Central memory CD8-positive, alpha-beta T cell (primary cell): Measurements from ENCODE around the gene PURB.
"Not testable (repeated sequence)": the region's sequence is repeated elsewhere in the genome, so short reads cannot be mapped to it uniquely, and the experiment has no call there.

Experiments
- ATAC-seq: fragments of 150-1000 bp; cut with Tn5 transposase; replicated peaks from 2 replicates; pipeline ENCODE4 v1.10.0; 2022; ENCODE audit warnings: mild to moderate bottlenecking, moderate FRiP score, moderate number of reproducible peaks; ENCODE audit not compliant: poor library complexity, severe bottlenecking; ENCODE audit errors: extremely low read depth
- DNase-seq, 2 donors: peaks; one replicate each; pipeline ENCODE4 v3.0.0; 2021; ENCODE audit warnings: low spot score in 2 of 2
- H3K27ac Mint-ChIP-seq: one replicate; pipeline ENCODE4 v1.8.0; 2022; ENCODE audit warnings: low read depth, mild to moderate bottlenecking, moderate library complexity, mixed read lengths
- H3K27me3 Mint-ChIP-seq: one replicate; pipeline ENCODE4 v1.8.0; 2022; ENCODE audit warnings: mixed read lengths
- H3K36me3 Mint-ChIP-seq: one replicate; pipeline ENCODE4 v1.8.0; 2022; ENCODE audit warnings: mild to moderate bottlenecking, moderate library complexity, mixed read lengths; ENCODE audit not compliant: insufficient read depth
- H3K4me1 Mint-ChIP-seq: one replicate; pipeline ENCODE4 v1.8.0; 2022; ENCODE audit warnings: mixed read lengths
- H3K4me3 Mint-ChIP-seq: one replicate; pipeline ENCODE4 v1.8.0; 2022; ENCODE audit warnings: mild to moderate bottlenecking, moderate library complexity, mixed read lengths
- H3K9me3 Mint-ChIP-seq: one replicate; pipeline ENCODE4 v1.8.0; 2022; ENCODE audit warnings: mixed read lengths

The PURB gene

GRCh38 chr7:44867073-44867995 lies 18.0 kb downstream of the PURB start:
- no peak for ATAC-seq
- Mint-ChIP-seq H3K9me3 (no peaks in the 10 kb centered on the region), H3K36me3 (no peaks in the 10 kb centered on the region), H3K4me1 (no peaks in the 10 kb centered on the region), H3K27me3 (peaks cover 8% of the 10 kb centered on the region), H3K4me3 (no peak overlapping the region), H3K27ac (no peak overlapping the region)
- DNase-seq: no peak

DNA sequence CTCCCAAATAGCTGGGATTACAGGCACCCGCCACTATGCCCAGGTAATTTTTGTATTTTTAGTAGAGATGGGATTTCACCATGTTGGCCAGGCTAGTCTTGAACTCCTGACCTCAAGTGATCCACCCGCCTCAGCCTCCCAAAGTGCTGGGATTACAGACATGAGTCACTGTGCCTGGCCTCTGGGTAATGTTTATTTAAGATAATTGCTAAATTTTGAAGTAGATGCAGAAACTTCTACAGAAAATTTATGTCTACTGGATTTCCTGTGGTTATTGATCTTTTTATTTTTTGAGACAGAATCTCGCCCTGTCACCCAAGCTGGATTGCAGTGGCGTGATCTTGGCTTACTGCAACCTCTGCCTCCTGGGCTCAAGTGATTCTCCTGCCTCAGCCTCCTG lies 23.4 kb downstream of the PURB start:
- ATAC-seq, H3K27me3 Mint-ChIP-seq, H3K4me3 Mint-ChIP-seq, H3K9me3 Mint-ChIP-seq, H3K4me1 Mint-ChIP-seq, H3K36me3 Mint-ChIP-seq, H3K27ac Mint-ChIP-seq, DNase-seq: not testable (repeated sequence)

DNA sequence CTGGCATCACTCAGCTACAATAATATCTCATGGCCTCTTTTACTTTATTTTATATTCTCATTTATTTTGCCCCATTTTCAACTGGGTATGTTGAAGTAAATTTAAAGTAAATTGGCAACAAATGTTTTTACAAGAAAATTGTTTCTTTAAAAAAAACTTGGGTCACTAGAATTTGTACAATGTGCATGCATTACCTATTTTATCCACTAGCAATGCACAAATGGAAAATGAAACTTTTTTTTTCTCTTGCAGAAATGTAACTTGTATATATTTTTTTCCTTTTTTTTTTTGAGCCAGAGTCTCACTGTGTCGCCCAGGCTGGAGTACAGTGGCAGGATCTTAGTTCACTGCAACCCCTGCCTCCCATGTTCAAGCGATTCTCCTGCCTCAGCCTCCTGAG lies 27.2 kb downstream of the PURB start:
- H3K36me3 Mint-ChIP-seq: peaks cover 6% of the 10 kb centered on the region
- peaks cover 9% of the 10 kb centered on the region for H3K27me3 Mint-ChIP-seq
- no peak for DNase-seq
- no peak overlapping the region for H3K4me3 Mint-ChIP-seq
- no peaks in the 10 kb centered on the region for H3K4me1 Mint-ChIP-seq
- no peak for ATAC-seq
- H3K9me3 Mint-ChIP-seq: no peaks in the 10 kb centered on the region
- no peak overlapping the region for H3K27ac Mint-ChIP-seq

DNA sequence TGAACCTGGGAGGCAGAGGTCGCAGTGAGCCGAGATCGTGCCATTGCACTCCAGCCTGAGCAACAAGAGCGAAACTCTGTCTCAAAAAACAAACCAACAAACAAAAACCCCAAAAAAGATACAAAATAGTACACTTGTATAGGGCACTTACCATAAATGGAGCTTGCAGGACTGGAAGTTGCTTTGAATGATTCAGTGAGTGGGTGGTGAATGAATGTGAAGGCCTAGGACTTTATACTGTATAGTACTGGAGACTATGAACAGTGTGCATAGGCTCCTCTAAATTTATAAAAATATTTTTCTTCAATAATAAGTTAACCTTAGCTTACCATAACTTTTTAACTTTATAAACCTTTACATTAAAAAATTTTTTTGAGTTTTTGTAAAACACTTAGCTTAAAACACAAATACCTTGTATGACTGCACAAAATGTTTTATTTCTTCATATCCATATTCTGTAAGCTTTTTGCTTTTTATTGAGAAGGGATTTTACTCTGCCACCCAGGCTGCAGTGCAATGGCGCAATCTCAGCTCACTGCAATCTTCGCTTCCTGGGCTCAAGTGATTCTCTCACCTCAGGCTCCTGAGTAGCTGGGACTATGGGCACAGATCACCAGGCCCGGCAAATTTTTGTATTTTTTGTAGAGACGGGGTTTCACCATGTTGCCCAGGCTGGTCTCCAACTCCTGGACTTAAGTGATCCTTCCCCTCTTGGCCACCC lies 30.5 kb downstream of the PURB start:
- Mint-ChIP-seq H3K4me3 (no peak overlapping the region), H3K27me3 (no peaks in the 10 kb centered on the region), H3K36me3 (peaks cover 6% of the 10 kb centered on the region), H3K9me3 (no peaks in the 10 kb centered on the region), H3K4me1 (no peaks in the 10 kb centered on the region), H3K27ac (no peak overlapping the region)
- ATAC-seq: no peak
- DNase-seq: no peak

DNA sequence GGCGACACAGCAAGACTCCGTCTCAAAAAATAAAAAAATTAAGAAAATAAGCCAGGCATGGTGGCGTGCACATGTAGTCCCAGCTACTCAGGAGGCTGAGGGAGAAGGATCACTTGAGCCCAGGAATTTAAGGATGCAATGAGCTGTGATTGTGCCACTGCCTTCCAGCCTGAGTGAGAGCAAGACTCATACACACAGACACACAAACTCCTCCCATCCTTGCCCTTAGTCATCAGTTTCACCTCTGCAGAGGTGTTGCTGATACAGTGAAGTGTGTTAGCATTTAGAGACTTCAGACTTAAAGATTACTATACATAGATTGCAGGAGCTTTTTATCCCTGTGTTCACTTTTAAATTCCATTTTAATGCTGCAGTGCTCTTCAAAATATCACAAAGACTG lies 31.9 kb downstream of the PURB start:
- Mint-ChIP-seq H3K27ac (no peak overlapping the region), H3K36me3 (peaks cover 4% of the 10 kb centered on the region)
- DNase-seq: no peak

DNA sequence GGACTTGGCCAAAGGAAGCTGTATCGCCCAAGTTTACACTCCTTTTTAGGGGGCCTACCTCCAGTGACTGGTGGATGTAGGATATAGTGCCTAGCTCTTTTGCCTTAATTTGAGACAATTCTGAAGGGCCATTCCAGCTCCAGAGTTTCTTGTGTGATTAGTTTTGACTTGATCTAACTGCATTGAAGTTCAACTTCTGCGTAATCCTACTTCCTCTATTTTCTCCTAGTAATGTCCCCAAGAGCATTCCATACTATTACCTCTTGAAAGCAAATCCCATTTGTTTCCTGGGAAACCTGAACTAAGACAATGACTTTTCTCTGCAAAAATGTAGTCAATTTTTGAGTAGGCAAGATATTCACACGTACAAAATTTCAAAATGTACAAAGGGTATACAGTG lies 32.7 kb downstream of the PURB start:
- Mint-ChIP-seq H3K4me1 (no peaks in the 10 kb centered on the region), H3K27ac (no peak overlapping the region)

More for the DNA sequence above, 31.9 kb downstream of the PURB start:
- Mint-ChIP-seq H3K27me3 (no peaks in the 10 kb centered on the region), H3K9me3 (no peaks in the 10 kb centered on the region), H3K4me1 (no peaks in the 10 kb centered on the region), H3K4me3 (no peak overlapping the region)
- ATAC-seq: no peak

DNA sequence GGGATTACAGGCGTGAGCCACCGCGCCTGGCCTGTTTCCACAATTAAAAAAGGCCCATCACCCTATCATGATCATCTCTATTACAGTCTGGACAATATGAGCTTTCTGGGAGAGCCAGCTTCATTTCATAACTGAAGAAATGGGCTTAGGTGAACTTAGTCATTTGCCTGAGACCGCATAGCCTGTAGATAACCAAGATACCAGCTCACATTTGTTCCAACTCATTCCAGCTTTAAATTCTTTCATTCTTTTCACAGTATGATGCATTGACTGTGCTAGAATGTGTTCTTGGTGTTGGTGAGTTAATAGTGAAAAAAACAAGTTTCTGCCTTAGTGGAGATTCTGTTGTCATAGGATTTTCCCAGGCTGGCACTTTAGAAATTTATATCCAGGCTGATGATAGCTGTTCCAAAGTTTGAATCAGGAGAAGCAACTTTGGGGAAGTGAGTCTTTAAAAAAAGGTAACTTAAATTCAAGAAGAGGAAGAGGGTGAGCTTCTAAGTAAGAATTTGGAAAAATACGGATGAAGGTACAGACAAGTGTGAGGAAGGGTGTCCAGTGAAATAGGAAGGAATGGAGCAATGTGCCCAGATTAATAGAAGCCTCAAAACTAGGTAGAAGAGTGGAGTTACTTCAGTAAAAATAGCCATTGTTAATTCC lies 35.3 kb downstream of the PURB start:
- DNase-seq (no peak), ATAC-seq (no peak)
- Mint-ChIP-seq H3K36me3 (peaks cover 31% of the 10 kb centered on the region), H3K4me1 (peaks cover 25% of the 10 kb centered on the region), H3K27ac (peak overlapping the region; percentile 77), H3K27me3 (no peaks in the 10 kb centered on the region), H3K9me3 (no peaks in the 10 kb centered on the region), H3K4me3 (peak overlapping the region; percentile 83)

More for the DNA sequence above, 32.7 kb downstream of the PURB start:
- DNase-seq (no peak), ATAC-seq (no peak)
- H3K4me3 Mint-ChIP-seq: no peak overlapping the region
- H3K9me3 Mint-ChIP-seq: no peaks in the 10 kb centered on the region
- H3K36me3 Mint-ChIP-seq: peaks cover 9% of the 10 kb centered on the region
- no peaks in the 10 kb centered on the region for H3K27me3 Mint-ChIP-seq

- Mint-ChIP-seq H3K27me3 (no peaks in the 10 kb centered on the region), H3K4me3 (peak overlapping the region; percentile 83), H3K36me3 (peaks cover 32% of the 10 kb centered on the region), H3K27ac (peak overlapping the region; percentile 77), H3K4me1 (peaks cover 26% of the 10 kb centered on the region), H3K9me3 (no peaks in the 10 kb centered on the region)
- DNase-seq (no peak), ATAC-seq (no peak)
These were observed 36.0 kb downstream of the PURB start for GRCh38 chr7:44849259-44849884.

GRCh38 chr7:44847920-44848634 lies 37.3 kb downstream of the PURB start, which contains the start of gene H2AZ2:
TSS of gene H2AZ2 (minus strand) at chr7:44848087. CDS start at chr7:44847971, 116 bp downstream.
- ATAC-seq (peak; percentile 77), DNase-seq (peak; percentile 97 to 99)
- Mint-ChIP-seq H3K36me3 (peaks cover 32% of the 10 kb centered on the region), H3K4me1 (peaks cover 26% of the 10 kb centered on the region), H3K4me3 (peak within 1 kb of the TSS; percentile 83), H3K27me3 (no peaks in the 10 kb centered on the region), H3K27ac (peak within 1 kb of the TSS; percentile 95), H3K9me3 (no peaks in the 10 kb centered on the region)

DNA sequence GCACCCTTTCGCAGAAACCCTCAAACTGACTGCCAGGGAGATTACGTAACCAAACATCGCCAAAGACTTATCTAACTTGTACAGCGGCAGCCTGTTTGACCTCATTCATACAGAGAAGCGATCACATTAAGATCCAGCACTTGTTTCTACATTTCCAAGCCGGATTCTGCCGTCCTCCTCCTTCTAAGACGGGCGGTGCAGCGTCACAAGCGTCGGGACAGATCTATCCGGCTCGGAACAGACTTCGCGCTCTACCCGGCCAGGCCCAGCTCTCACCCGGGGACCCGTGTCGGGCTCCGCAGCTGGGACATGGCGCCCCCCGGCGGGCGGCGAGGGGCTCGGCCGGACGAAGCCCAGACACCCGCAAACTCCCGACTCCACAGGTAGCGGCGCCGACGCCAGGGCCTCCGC lies 37.8 kb downstream of the PURB start:
- Mint-ChIP-seq H3K9me3 (no peaks in the 10 kb centered on the region), H3K4me3 (peak overlapping the region; percentile 83), H3K27ac (peak overlapping the region; percentile 95), H3K27me3 (no peaks in the 10 kb centered on the region), H3K36me3 (peaks cover 36% of the 10 kb centered on the region), H3K4me1 (peaks cover 30% of the 10 kb centered on the region)
- ATAC-seq (peak; percentile 55), DNase-seq (peak; percentile 81 to 85)

DNA sequence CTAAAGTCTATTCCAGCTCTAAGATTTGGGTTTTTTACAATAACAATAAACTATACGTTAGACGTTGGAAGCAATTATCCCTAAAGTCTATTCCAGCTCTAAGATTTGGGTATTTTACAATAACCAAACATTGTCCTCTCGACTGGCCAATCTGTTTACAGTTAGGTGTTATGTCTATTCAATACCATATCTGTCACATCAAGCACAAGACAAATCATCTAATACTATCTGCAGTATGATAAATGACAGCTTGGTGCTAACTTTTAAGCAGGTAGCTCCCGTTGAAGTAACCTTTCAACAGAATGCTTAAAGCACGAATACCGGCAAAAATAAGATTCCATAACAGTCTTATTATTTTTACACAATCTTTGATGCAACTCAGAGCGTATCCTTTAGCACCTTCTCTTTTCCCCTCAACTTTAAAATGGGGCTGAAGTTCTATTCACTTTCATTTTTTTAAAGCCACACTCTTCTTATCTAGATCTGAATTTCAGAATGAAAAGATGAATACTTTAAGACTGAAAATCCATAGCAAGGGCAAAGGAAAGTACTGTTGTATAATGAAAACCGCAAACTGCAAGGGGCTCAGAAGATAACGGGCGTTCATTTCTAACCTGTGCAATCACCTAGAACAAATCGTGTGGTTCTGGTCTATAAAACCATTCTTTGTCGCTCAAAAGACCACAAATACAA lies 38.4 kb downstream of the PURB start:
- no peak for DNase-seq
- no peak for ATAC-seq
- no peaks in the 10 kb centered on the region for H3K9me3 Mint-ChIP-seq
- H3K27ac Mint-ChIP-seq: peak overlapping the region; percentile 95
- peak overlapping the region; percentile 83 for H3K4me3 Mint-ChIP-seq
- H3K36me3 Mint-ChIP-seq: peaks cover 40% of the 10 kb centered on the region
- peaks cover 35% of the 10 kb centered on the region for H3K4me1 Mint-ChIP-seq
- no peaks in the 10 kb centered on the region for H3K27me3 Mint-ChIP-seq
